CD4-positive, alpha-beta T cell (primary cell): ENCODE results near the gene TBX5. TPM values are rescaled to one million over a fixed set of nuclear protein-coding genes. Genes with fewer than 3 reads are reported as not detected.

ENCODE experiments used
- ATAC-seq: fragments of 200-7000 bp; cut with Tn5 transposase; one replicate; pipeline ENCODE4 v1.10.0; 2022; ENCODE audit warnings: mild to moderate bottlenecking; ENCODE audit not compliant: poor library complexity
- CTCF ChIA-PET: fragments of 350-600 bp; sonication (Branson Sonifier 250); formaldehyde crosslinking; loops from one replicate; lab custom pipeline; 2021; ENCODE audit warnings: antibody characterized with exemption, inconsistent platforms; lab: Charles Lee
- POLR2A ChIA-PET: fragments of 350-600 bp; sonication (Branson Sonifier 250); formaldehyde crosslinking; loops from one replicate; lab custom pipeline; 2021; ENCODE audit warnings: antibody characterized with exemption, inconsistent platforms; lab: Charles Lee
- DNase-seq, 14 experiments: peaks; one replicate each; pipeline ENCODE4 v3.0.0-alpha.2; 2013 to 2020; ENCODE audit warnings: mixed read lengths in 2 of 14
- H3K27ac ChIP-seq, 2 donors: one replicate each; pipeline versions ENCODE4 v1.5.1 to v1.7.0; 2013; ENCODE audit warnings: low read length in 2 of 2, low read depth in 1 of 2, mild to moderate bottlenecking in 1 of 2
- H3K27me3 ChIP-seq, 2 experiments: 1 replicate in 1 of 2; 2 replicates in 1 of 2; pipeline versions ENCODE4 v1.6.1 to v1.7.0; 2013; ENCODE audit warnings: low read length in 2 of 2, control low read depth in 1 of 2, mild to moderate bottlenecking in 1 of 2, moderate library complexity in 1 of 2; ENCODE audit not compliant: insufficient read depth in 2 of 2, control insufficient read depth in 1 of 2
- H3K36me3 ChIP-seq: one replicate; pipeline ENCODE4 v1.6.1; 2013; ENCODE audit warnings: low read length, control low read depth; ENCODE audit not compliant: insufficient read depth
- H3K4me1 ChIP-seq: one replicate; pipeline ENCODE4 v1.6.1; 2013; ENCODE audit warnings: low read length, control low read depth; ENCODE audit not compliant: insufficient read depth
- H3K4me3 ChIP-seq: one replicate; pipeline ENCODE4 v1.5.1; 2013; ENCODE audit warnings: mild to moderate bottlenecking, low read length, moderate library complexity
- H3K9me3 ChIP-seq, 2 experiments: 1 replicate in 1 of 2; 2 replicates in 1 of 2; pipeline versions ENCODE4 v1.6.1 to v1.7.0; 2013; ENCODE audit warnings: low read length in 2 of 2, mild to moderate bottlenecking in 2 of 2, control low read depth in 1 of 2, moderate library complexity in 1 of 2; ENCODE audit not compliant: control insufficient read depth in 1 of 2, insufficient read depth in 1 of 2
- H3K27ac Mint-ChIP-seq: one replicate; pipeline ENCODE4 v1.8.0; 2020; ENCODE audit warnings: mixed read lengths
- H3K27me3 Mint-ChIP-seq: one replicate; pipeline ENCODE4 v1.8.0; 2021; ENCODE audit warnings: mixed read lengths
- H3K36me3 Mint-ChIP-seq: one replicate; pipeline ENCODE4 v1.8.0; 2021; ENCODE audit warnings: low read depth, mixed read lengths
- H3K4me1 Mint-ChIP-seq: one replicate; pipeline ENCODE4 v1.8.0; 2021; ENCODE audit warnings: low read depth, mixed read lengths
- H3K4me3 Mint-ChIP-seq: one replicate; pipeline ENCODE4 v1.8.0; 2020; ENCODE audit warnings: mild to moderate bottlenecking, mixed read lengths
- H3K9me3 Mint-ChIP-seq: one replicate; pipeline ENCODE4 v1.8.0; 2020; ENCODE audit warnings: mixed read lengths
- intact Hi-C, 2 experiments: fragments of 100-400 bp; cut with DNase I in 1 of 2; cut with micrococcal nuclease in 1 of 2; formaldehyde crosslinking; loops; one replicate each; pipeline versions ENCODE4 v1.15.1 to v1.9.0; 2023 to 2025; cut with DNase I, micrococcal nuclease
- total RNA-seq, 174 experiments: library from RNA in 2 of 174; stranded (reverse) in 2 of 174; gene quantifications; one replicate each; pipeline ENCODE4 v1.2.3 and lab custom pipeline; 2021 to 2026
- TF ChIP-seq, protein P1 (sequence below): fragments of 200-600 bp; IDR thresholded peaks from one replicate; pipeline ENCODE4 v1.8.0; 2022; ENCODE audit warnings: antibody characterized with exemption, mild to moderate bottlenecking

The TBX5 gene
- total RNA-seq, 2 experiments from 2014 or later: not detected

DNA sequence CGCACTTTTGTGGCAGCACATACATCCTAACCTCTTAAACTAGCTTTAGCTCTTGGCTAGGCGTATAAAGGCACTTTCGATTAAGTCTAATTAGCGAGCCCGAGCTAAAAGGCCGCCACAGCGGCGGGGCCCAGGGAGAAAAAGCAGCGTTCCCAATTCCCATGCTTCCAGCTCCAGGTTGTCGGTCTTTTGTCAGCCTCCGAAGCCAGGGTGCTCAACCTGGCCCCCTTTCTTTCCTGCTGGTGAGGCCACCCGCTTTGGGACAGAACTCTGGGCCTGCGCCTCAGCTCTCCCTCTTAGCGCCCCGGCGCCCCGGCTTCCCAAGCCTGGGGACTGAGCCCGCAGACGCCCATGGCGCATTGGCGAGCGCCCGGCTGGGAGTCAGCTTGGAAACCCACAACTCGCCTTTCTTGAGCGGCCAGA lies 33.3 kb upstream of the TBX5 start:
- ATAC-seq (no peak), DNase-seq (no peak)
- Histone ChIP-seq H3K4me1 (no peaks in the 10 kb centered on the region), H3K27ac (no peak overlapping the region), H3K9me3 (peaks cover 0 to 30% of the 10 kb centered on the region in 2 experiments), H3K27me3 (peaks cover 44 to 62% of the 10 kb centered on the region in 2 experiments), H3K36me3 (no peaks in the 10 kb centered on the region), H3K4me3 (no peak overlapping the region)
- POLR2A ChIA-PET: no interaction called here
- H3K4me3 Mint-ChIP-seq: no peak overlapping the region
- intact Hi-C loops: no loop called here
- peaks cover 4% of the 10 kb centered on the region for H3K9me3 Mint-ChIP-seq
- peaks cover 92% of the 10 kb centered on the region for H3K27me3 Mint-ChIP-seq
- H3K27ac Mint-ChIP-seq: no peak overlapping the region
- CTCF ChIA-PET: no interaction called here
- H3K36me3 Mint-ChIP-seq: no peaks in the 10 kb centered on the region
- TF ChIP-seq, protein P1, sequence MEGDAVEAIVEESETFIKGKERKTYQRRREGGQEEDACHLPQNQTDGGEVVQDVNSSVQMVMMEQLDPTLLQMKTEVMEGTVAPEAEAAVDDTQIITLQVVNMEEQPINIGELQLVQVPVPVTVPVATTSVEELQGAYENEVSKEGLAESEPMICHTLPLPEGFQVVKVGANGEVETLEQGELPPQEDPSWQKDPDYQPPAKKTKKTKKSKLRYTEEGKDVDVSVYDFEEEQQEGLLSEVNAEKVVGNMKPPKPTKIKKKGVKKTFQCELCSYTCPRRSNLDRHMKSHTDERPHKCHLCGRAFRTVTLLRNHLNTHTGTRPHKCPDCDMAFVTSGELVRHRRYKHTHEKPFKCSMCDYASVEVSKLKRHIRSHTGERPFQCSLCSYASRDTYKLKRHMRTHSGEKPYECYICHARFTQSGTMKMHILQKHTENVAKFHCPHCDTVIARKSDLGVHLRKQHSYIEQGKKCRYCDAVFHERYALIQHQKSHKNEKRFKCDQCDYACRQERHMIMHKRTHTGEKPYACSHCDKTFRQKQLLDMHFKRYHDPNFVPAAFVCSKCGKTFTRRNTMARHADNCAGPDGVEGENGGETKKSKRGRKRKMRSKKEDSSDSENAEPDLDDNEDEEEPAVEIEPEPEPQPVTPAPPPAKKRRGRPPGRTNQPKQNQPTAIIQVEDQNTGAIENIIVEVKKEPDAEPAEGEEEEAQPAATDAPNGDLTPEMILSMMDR: no peak
- H3K4me1 Mint-ChIP-seq: no peaks in the 10 kb centered on the region

DNA sequence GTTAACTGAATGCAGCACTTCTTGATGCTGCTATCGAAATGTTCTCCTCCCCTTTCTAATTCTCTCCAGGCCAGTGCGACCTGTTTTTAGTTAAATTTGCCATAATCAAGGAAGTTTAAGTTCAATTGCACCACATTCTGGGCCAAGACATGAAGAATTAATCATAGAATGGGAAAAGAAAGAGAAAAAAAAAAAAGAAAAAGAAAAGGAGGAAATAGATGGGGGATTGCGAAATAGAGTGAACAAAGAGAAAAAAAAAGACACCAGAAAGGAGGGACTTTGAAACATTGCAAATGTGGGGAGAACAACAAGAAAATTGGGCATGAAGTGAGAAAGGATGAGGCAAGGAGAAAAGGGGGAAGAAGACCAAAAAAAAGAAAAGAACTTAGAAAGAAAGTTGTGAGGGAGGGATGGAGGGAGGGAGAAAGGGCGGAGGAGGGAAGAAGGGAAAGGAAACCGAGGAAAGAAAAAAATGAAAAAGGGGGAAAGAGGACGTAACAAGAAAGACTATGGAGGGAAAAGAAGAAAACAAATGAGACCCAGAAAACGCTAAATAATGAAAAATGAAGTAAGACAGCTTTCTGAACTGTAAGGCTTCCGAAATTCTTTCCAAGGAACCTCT lies 32.8 kb upstream of the TBX5 start:
- Mint-ChIP-seq H3K4me1 (no peaks in the 10 kb centered on the region), H3K27me3 (peaks cover 89% of the 10 kb centered on the region), H3K36me3 (no peaks in the 10 kb centered on the region), H3K9me3 (peaks cover 4% of the 10 kb centered on the region), H3K27ac (no peak overlapping the region), H3K4me3 (no peak overlapping the region)
- peaks cover 0 to 24% of the 10 kb centered on the region in 2 experiments for H3K9me3 ChIP-seq
- DNase-seq (no peak), ATAC-seq (no peak)
- TF ChIP-seq, protein P1: no peak
- no peaks in the 10 kb centered on the region for H3K4me1 ChIP-seq
- no peak overlapping the region for H3K4me3 ChIP-seq
- POLR2A ChIA-PET: no interaction called here
- H3K27me3 ChIP-seq: peaks cover 39 to 57% of the 10 kb centered on the region in 2 experiments
- no peak overlapping the region for H3K27ac ChIP-seq
- intact Hi-C loops: no loop called here
- no peaks in the 10 kb centered on the region for H3K36me3 ChIP-seq
- CTCF ChIA-PET: no interaction called here

- Mint-ChIP-seq H3K27ac (no peak overlapping the region), H3K4me3 (no peak overlapping the region), H3K9me3 (peaks cover 4% of the 10 kb centered on the region), H3K4me1 (no peaks in the 10 kb centered on the region), H3K27me3 (peaks cover 62% of the 10 kb centered on the region), H3K36me3 (no peaks in the 10 kb centered on the region)
- ChIA-PET CTCF (no interaction called here), POLR2A (no interaction called here)
- no peak overlapping the region for H3K27ac ChIP-seq
- H3K4me1 ChIP-seq: no peaks in the 10 kb centered on the region
- no peak overlapping the region for H3K4me3 ChIP-seq
- no peak for DNase-seq
- H3K9me3 ChIP-seq: peaks cover 0 to 3% of the 10 kb centered on the region in 2 experiments
- peaks cover 13 to 17% of the 10 kb centered on the region in 2 experiments for H3K27me3 ChIP-seq
- TF ChIP-seq, protein P1: no peak
- no peaks in the 10 kb centered on the region for H3K36me3 ChIP-seq
- intact Hi-C loops: no loop called here
- no peak for ATAC-seq
Observed at GRCh38 chr12:114434341-114434740, 28.4 kb upstream of the TBX5 start.
